IPS-18a (cell line): ENCODE data around the gene RCL1.
"Not testable (repeated sequence)": the region's sequence is repeated elsewhere in the genome, so short reads cannot be mapped to it uniquely, and the experiment has no call there.

Source experiments
- H3K27ac ChIP-seq: one replicate; pipeline ENCODE4 v1.5.1; 2013; ENCODE audit warnings: low read length
- H3K27me3 ChIP-seq: one replicate; pipeline ENCODE4 v1.6.1; 2013; ENCODE audit warnings: mild to moderate bottlenecking, low read length; ENCODE audit not compliant: control insufficient read depth, insufficient read depth
- H3K36me3 ChIP-seq: one replicate; pipeline ENCODE4 v1.6.1; 2013; ENCODE audit warnings: low read depth, low read length; ENCODE audit not compliant: control insufficient read depth
- H3K4me1 ChIP-seq: one replicate; pipeline ENCODE4 v1.6.1; 2013; ENCODE audit warnings: low read depth, low read length; ENCODE audit not compliant: control insufficient read depth
- H3K4me3 ChIP-seq: one replicate; pipeline ENCODE4 v1.5.1; 2013; ENCODE audit warnings: low read length
- H3K9ac ChIP-seq: one replicate; pipeline ENCODE4 v1.6.1; 2013; ENCODE audit warnings: mild to moderate bottlenecking, low read length, moderate library complexity
- H3K9me3 ChIP-seq: one replicate; pipeline ENCODE4 v1.6.1; 2013; ENCODE audit warnings: low read depth, low read length; ENCODE audit not compliant: control insufficient read depth

RCL1 gene

GRCh38 chr9:4787876-4788275 lies 4.9 kb upstream of the RCL1 start:
- Histone ChIP-seq H3K27ac (no peak overlapping the region), H3K27me3 (peaks cover 4% of the 10 kb centered on the region)

DNA sequence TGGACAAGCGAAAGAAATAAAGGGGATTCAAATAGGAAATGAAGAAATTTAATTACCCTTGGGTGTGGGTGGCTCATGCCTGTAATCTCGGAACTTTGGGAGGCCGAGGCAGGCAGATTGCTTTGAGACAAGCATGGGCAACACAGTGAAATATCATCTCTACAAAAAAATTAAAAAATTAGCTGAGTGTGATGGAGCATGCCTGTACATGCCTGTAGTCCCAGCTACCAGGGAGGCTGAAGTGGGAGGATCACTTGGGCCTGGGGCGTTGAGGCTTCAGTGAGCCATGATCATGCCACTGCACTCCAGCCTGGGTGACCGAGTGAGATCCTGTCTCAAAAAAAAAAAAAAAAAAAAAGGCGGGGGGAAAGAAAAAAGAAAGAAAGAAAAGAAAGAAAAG lies 4.0 kb upstream of the RCL1 start:
- Histone ChIP-seq H3K36me3 (no peaks in the 10 kb centered on the region), H3K4me1 (peaks cover 4% of the 10 kb centered on the region), H3K27me3 (peaks cover 4% of the 10 kb centered on the region), H3K4me3 (no peak overlapping the region), H3K27ac (no peak overlapping the region), H3K9ac (no peak overlapping the region), H3K9me3 (no peaks in the 10 kb centered on the region)

More at GRCh38 chr9:4787876-4788275, 4.9 kb upstream of the RCL1 start:
- Histone ChIP-seq H3K4me3 (no peak overlapping the region), H3K36me3 (no peaks in the 10 kb centered on the region), H3K9me3 (no peaks in the 10 kb centered on the region), H3K9ac (no peak overlapping the region), H3K4me1 (peaks cover 4% of the 10 kb centered on the region)

- Histone ChIP-seq H3K27me3 (peaks cover 4% of the 10 kb centered on the region), H3K9me3 (no peaks in the 10 kb centered on the region), H3K36me3 (no peaks in the 10 kb centered on the region), H3K9ac (peak overlapping the region; percentile 74), H3K4me1 (peaks cover 8% of the 10 kb centered on the region), H3K4me3 (peak overlapping the region; percentile 79), H3K27ac (peak overlapping the region; percentile 4)
Measured at GRCh38 chr9:4792054-4792571, 631 bp upstream of the RCL1 start.

DNA sequence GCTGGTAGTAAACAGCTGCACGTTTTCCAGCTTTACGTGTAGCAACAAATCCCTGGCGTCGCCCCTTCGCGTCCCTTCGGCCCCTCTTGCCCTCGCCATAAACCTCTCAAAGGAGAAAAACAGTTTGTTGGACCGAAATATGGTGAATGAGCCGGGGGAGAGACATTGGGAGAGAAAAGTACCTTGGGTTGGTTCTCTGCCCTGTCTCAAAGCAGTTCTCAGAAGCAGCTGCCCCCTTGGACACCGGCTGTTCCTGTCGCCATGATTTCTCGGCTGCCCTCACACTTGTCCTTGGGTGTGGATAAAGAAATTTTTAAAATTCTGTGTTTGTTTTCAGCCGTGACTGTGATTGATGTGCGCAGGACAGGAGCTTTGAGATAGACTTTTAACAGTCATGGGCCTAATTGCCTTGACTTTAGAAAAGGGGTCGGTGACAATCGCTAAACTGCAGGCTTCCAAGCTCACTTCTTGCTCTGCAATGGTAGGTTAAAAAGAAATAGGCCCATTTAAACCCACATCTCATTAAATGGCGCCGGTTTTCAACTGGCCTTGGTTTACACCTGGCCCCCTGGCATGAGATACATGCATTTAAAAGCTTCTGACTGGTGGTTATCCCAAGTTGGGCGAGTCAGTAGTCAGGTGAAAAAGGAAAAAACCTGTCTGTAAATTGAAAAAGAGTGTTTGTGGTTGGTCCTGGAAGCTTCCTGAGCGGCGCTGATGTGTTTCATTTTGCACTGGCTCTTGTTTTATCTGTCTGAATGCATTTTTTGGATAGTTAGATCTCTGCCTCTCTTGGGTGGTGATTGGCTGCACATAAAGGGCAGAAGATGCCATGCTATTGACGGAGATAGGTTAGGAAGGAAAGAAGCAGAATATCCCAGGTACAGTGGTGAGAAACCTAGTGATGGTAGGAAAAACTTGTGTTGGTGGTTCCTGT lies 983 bp downstream of the RCL1 start:
- H3K27ac ChIP-seq, result no peak overlapping the region
- peak overlapping the region; percentile 79 for H3K4me3 ChIP-seq
- no peaks in the 10 kb centered on the region for H3K9me3 ChIP-seq
- no peaks in the 10 kb centered on the region for H3K36me3 ChIP-seq
- peaks cover 20% of the 10 kb centered on the region for H3K4me1 ChIP-seq
- H3K9ac ChIP-seq, result peak overlapping the region; percentile 78
- peaks cover 4% of the 10 kb centered on the region for H3K27me3 ChIP-seq

GRCh38 chr9:4794691-4795090 lies 1.9 kb downstream of the RCL1 start:
- no peaks in the 10 kb centered on the region for H3K9me3 ChIP-seq
- peaks cover 24% of the 10 kb centered on the region for H3K4me1 ChIP-seq
- no peaks in the 10 kb centered on the region for H3K36me3 ChIP-seq
- no peak overlapping the region for H3K9ac ChIP-seq
- H3K27me3 ChIP-seq, result peaks cover 4% of the 10 kb centered on the region
- H3K4me3 ChIP-seq, result no peak overlapping the region
- H3K27ac ChIP-seq, result no peak overlapping the region

- H3K4me1 ChIP-seq, result peaks cover 24% of the 10 kb centered on the region
- not testable (repeated sequence) for H3K4me3 ChIP-seq, H3K36me3 ChIP-seq, H3K9me3 ChIP-seq, H3K27me3 ChIP-seq, H3K27ac ChIP-seq, H3K9ac ChIP-seq
Measured at GRCh38 chr9:4795108-4795507, 2.4 kb downstream of the RCL1 start.

GRCh38 chr9:4796530-4796929 lies 3.8 kb downstream of the RCL1 start:
- Histone ChIP-seq H3K27ac (no peak overlapping the region), H3K9ac (no peak overlapping the region), H3K27me3 (peaks cover 2% of the 10 kb centered on the region), H3K36me3 (no peaks in the 10 kb centered on the region), H3K4me3 (no peak overlapping the region), H3K9me3 (no peaks in the 10 kb centered on the region), H3K4me1 (peaks cover 24% of the 10 kb centered on the region)

DNA sequence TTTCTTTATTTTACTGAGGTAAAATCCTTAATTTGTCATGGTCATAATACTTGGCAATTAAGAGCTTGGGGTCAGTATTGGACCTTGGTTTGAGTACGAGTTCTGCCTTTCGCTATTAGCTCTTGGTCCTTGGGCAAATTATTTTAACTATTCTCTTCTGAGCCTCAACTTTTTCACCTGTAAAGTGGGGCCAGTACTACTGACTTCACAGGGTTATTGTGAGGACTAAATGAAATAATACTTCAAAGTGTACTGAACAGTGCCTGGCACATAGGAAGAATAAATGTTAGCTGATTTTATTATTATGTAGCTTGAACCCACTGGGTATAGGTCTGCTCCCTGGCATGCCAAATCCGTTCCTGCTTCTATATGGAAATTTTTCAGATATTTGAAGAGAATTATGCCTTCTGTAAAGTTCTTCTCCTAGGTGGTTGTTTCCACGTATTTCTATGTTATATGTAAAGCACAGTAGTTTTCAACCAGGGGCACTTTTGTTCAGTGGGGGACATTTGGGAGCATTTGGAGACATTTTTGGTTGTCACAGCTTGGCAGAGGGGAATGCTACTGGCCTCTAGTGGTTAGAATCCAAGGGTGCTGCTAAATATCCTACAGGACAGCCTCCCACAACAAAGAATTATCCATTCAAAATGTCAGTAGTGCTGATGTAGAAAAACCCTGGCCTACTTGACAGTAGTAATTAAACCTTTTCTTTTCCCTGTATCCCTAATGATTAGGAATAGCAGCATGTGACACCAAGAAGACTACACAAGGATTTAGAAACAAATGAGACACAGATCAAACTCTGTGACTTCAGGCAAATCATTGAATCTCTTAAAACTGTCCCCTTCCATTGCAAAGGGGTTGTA lies 4.5 kb downstream of the RCL1 start:
- Histone ChIP-seq H3K4me1 (peaks cover 24% of the 10 kb centered on the region), H3K27ac (no peak overlapping the region), H3K9me3 (no peaks in the 10 kb centered on the region), H3K27me3 (no peaks in the 10 kb centered on the region), H3K9ac (no peak overlapping the region), H3K4me3 (no peak overlapping the region), H3K36me3 (no peaks in the 10 kb centered on the region)

DNA sequence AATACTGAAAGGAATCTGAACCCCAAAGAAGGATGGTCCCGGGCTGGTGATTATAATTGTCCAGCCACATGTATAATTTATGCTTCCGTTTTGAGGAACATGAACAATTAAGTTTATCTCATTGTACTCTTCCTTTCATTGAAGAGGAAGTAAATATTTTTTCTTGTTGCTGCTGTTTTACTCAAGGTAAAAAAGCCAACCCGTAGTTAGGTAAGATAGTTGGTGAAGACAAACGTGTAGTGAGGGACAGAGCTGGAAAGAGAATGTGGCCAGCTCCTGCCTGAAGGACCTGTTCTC lies 5.1 kb downstream of the RCL1 start:
- Histone ChIP-seq H3K4me1 (peaks cover 24% of the 10 kb centered on the region), H3K9me3 (no peaks in the 10 kb centered on the region), H3K27me3 (no peaks in the 10 kb centered on the region), H3K4me3 (no peak overlapping the region), H3K9ac (no peak overlapping the region), H3K27ac (no peak overlapping the region), H3K36me3 (no peaks in the 10 kb centered on the region)

- H3K36me3 ChIP-seq, result no peaks in the 10 kb centered on the region
- H3K4me3 ChIP-seq, result no peak overlapping the region
- no peak overlapping the region for H3K27ac ChIP-seq
- H3K9me3 ChIP-seq, result no peaks in the 10 kb centered on the region
- H3K9ac ChIP-seq, result no peak overlapping the region
- H3K4me1 ChIP-seq, result peaks cover 24% of the 10 kb centered on the region
- H3K27me3 ChIP-seq, result no peaks in the 10 kb centered on the region
Measured at GRCh38 chr9:4798281-4799032, 5.7 kb downstream of the RCL1 start.

DNA sequence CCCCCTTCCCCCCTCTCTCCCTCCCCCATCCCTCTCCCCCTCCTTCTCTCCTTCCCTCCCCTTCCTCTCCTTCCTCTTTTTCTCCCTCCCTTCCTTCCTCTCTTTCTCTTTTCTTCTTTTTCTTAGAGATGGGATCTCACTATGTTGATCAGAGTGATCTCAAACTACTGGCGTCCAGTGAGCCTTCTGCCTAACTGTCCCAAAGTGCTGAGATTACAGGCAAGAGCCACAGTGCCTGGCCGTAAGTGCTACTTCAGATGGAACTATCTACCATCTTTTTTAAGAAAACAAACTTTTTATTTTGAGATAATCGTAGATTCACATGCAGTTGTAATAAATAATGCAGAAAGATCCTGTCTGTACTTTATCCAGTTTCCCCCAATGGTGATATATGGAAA lies 6.3 kb downstream of the RCL1 start:
- Histone ChIP-seq H3K4me1 (peaks cover 21% of the 10 kb centered on the region), H3K27ac (no peak overlapping the region), H3K4me3 (no peak overlapping the region), H3K36me3 (no peaks in the 10 kb centered on the region), H3K27me3 (no peaks in the 10 kb centered on the region), H3K9me3 (no peaks in the 10 kb centered on the region), H3K9ac (no peak overlapping the region)
